Liver (tissue), 3 donors: Measurements from ENCODE around the gene SMAP2.

Experiments used
- TF ChIP-seq, protein P1 (sequence below): fragments of 150-350 bp; IDR thresholded peaks from 2 replicates; pipeline ENCODE4 v1.5.1; 2017; ENCODE audit warnings: improper control_type of control experiment, low read depth, low read length; ENCODE audit not compliant: missing input control
- TF ChIP-seq, protein P2 (sequence below): IDR thresholded peaks from 2 replicates; pipeline ENCODE4 v1.6.1; 2016; ENCODE audit warnings: antibody characterized with exemption
- TF ChIP-seq, protein P3 (sequence below): IDR thresholded peaks from 2 replicates; pipeline ENCODE4 v1.6.1; 2016; ENCODE audit warnings: antibody characterized with exemption
- TF ChIP-seq, protein P4 (sequence below): IDR thresholded peaks from 2 replicates; pipeline ENCODE4 v1.6.1; 2016; ENCODE audit warnings: antibody characterized with exemption
- donor health status: healthy.
- donor health status: healthy.

DNA sequence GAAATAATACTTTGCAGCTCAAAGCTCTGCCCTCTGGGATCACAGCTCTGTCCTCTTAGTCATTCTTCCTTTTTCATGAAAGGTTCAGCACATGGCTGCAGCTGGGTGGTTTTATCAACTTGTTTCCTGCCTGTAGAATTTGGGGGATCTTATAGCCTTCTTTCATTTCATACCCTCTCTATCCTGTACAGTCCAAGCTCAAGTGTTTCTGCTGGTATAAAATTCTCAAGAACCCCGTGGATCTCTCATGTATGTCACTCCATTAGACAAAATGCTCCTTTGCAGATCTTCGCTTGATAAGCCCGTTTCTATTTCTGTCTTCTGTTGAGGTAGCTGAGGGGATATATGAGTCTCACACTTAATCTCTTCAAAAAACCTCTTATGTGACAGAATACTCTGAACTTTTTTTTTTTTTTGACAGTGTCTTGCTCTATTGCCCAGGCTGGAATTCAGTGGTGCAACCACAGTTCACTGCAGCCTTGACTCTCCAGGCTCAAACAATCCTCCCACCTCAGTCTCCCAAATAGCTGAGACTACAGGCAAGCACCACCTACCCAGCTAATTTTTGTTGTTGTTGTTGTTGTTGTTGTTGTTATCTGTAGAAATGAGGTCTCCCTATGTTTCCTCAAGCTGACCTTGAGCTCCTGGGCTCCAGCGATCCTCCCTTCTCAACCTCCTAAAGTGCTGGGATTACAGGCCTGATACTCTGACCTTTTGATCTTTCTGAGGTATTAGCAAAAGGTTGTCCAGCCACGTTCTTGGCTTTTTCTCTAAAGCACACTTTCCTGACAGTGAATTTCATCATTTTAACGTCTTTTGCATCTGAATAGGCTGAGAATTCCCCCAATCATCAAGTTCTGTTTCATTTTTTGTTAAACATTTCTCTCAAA is 31.8 kb upstream of the SMAP2 start:
- TF ChIP-seq, protein P1, sequence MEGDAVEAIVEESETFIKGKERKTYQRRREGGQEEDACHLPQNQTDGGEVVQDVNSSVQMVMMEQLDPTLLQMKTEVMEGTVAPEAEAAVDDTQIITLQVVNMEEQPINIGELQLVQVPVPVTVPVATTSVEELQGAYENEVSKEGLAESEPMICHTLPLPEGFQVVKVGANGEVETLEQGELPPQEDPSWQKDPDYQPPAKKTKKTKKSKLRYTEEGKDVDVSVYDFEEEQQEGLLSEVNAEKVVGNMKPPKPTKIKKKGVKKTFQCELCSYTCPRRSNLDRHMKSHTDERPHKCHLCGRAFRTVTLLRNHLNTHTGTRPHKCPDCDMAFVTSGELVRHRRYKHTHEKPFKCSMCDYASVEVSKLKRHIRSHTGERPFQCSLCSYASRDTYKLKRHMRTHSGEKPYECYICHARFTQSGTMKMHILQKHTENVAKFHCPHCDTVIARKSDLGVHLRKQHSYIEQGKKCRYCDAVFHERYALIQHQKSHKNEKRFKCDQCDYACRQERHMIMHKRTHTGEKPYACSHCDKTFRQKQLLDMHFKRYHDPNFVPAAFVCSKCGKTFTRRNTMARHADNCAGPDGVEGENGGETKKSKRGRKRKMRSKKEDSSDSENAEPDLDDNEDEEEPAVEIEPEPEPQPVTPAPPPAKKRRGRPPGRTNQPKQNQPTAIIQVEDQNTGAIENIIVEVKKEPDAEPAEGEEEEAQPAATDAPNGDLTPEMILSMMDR, result no peak
- TF ChIP-seq, protein P2, sequence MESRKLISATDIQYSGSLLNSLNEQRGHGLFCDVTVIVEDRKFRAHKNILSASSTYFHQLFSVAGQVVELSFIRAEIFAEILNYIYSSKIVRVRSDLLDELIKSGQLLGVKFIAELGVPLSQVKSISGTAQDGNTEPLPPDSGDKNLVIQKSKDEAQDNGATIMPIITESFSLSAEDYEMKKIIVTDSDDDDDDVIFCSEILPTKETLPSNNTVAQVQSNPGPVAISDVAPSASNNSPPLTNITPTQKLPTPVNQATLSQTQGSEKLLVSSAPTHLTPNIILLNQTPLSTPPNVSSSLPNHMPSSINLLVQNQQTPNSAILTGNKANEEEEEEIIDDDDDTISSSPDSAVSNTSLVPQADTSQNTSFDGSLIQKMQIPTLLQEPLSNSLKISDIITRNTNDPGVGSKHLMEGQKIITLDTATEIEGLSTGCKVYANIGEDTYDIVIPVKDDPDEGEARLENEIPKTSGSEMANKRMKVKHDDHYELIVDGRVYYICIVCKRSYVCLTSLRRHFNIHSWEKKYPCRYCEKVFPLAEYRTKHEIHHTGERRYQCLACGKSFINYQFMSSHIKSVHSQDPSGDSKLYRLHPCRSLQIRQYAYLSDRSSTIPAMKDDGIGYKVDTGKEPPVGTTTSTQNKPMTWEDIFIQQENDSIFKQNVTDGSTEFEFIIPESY, result no peak
- TF ChIP-seq, protein P3, sequence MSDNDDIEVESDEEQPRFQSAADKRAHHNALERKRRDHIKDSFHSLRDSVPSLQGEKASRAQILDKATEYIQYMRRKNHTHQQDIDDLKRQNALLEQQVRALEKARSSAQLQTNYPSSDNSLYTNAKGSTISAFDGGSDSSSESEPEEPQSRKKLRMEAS, result peak; percentile 17
- TF ChIP-seq, protein P4, sequence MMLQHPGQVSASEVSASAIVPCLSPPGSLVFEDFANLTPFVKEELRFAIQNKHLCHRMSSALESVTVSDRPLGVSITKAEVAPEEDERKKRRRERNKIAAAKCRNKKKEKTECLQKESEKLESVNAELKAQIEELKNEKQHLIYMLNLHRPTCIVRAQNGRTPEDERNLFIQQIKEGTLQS, result peak; percentile 56
